Medulla oblongata (tissue), 1 donor: Measurements from ENCODE around the gene CAMSAP3.
A peak's percentile ranks its signal among the peaks of the same experiment; 100 is the strongest.

Experiments used
- DNase-seq: peaks from one replicate; pipeline ENCODE4 v3.0.0-alpha.2; 2015; ENCODE audit errors: extremely low spot score

The CAMSAP3 gene

GRCh38 chr19:7612282-7613274 is 16.9 kb downstream of the CAMSAP3 start:
- DNase-seq = no peak

GRCh38 chr19:7614859-7615741 is 19.4 kb downstream of the CAMSAP3 start:
- no peak for DNase-seq

- no peak for DNase-seq
Measured at GRCh38 chr19:7617172-7617571, 21.5 kb downstream of the CAMSAP3 start.

GRCh38 chr19:7617735-7618134 is 22.1 kb downstream of the CAMSAP3 start:
- DNase-seq = no peak

- DNase-seq = no peak
Measured at GRCh38 chr19:7618348-7618747, 22.7 kb downstream of the CAMSAP3 start.

- no peak for DNase-seq
Measured at GRCh38 chr19:7618771-7619510, 23.3 kb downstream of the CAMSAP3 start.

GRCh38 chr19:7619671-7620441 is 24.2 kb downstream of the CAMSAP3 start:
- no peak for DNase-seq

- DNase-seq = no peak
Measured at GRCh38 chr19:7620442-7621412, 25.1 kb downstream of the CAMSAP3 start.

GRCh38 chr19:7622933-7623685 is 27.4 kb downstream of the CAMSAP3 start:
- DNase-seq = no peak

GRCh38 chr19:7623725-7624603 is 28.3 kb downstream of the CAMSAP3 start:
- DNase-seq = no peak

- DNase-seq = no peak
Measured at GRCh38 chr19:7624810-7625209, 29.1 kb downstream of the CAMSAP3 start.

GRCh38 chr19:7625763-7626372 is 30.2 kb downstream of the CAMSAP3 start:
- no peak for DNase-seq

GRCh38 chr19:7627166-7627565 is 31.5 kb downstream of the CAMSAP3 start:
- no peak for DNase-seq

- no peak for DNase-seq
Measured at GRCh38 chr19:7628589-7629311, 33.1 kb downstream of the CAMSAP3 start.

GRCh38 chr19:7629347-7630054 is 33.8 kb downstream of the CAMSAP3 start, which contains the start of the genes PET100 and XAB2:
Gene PET100, plus strand, starts transcription at chr19:7629793. Its CDS starts 41 bp downstream, at chr19:7629834.
Gene XAB2, minus strand, starts transcription at chr19:7629545. Its CDS starts 18 bp downstream, at chr19:7629527.
- DNase-seq = peak; percentile 99

- DNase-seq = no peak
Measured at GRCh38 chr19:7631577-7631976, 35.9 kb downstream of the CAMSAP3 start.
